GM12872 (cell line): ENCODE results near the gene PKDCC.

ENCODE experiments used
- TF ChIP-seq, protein P1 (sequence below): IDR thresholded peaks from 3 replicates; pipeline ENCODE4 v1.5.1; 2011; ENCODE audit warnings: low read depth, mild to moderate bottlenecking, low read length, moderate library complexity; ENCODE audit not compliant: insufficient read depth

PKDCC gene

DNA sequence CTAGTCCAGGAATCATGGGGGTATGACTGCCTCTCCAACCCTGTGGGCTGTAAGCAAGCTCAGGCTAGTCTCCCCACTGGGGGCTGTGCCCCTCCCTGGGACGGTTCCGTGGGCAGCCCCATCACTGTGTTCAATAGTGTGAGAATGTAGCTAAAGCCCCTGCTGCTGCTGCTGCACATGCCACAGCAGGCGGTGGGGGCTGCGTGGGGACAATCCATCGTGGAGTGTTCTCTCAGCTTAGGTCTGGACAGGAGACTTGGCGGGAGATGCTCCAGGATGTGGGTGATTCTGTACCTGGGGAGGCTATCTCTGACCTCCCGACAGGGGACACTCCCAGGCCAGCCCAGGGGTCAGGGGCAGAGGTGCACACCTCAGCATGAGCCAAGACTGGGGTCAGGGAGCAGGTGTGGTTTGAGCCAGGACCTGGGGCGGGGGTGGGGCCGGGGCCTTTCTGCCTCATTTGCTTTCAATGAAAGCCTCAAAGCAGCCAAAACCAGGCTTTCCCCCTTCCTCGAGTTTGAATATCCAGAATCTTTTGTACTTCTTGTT, 10.2 kb downstream of the PKDCC start:
- TF ChIP-seq, protein P1, sequence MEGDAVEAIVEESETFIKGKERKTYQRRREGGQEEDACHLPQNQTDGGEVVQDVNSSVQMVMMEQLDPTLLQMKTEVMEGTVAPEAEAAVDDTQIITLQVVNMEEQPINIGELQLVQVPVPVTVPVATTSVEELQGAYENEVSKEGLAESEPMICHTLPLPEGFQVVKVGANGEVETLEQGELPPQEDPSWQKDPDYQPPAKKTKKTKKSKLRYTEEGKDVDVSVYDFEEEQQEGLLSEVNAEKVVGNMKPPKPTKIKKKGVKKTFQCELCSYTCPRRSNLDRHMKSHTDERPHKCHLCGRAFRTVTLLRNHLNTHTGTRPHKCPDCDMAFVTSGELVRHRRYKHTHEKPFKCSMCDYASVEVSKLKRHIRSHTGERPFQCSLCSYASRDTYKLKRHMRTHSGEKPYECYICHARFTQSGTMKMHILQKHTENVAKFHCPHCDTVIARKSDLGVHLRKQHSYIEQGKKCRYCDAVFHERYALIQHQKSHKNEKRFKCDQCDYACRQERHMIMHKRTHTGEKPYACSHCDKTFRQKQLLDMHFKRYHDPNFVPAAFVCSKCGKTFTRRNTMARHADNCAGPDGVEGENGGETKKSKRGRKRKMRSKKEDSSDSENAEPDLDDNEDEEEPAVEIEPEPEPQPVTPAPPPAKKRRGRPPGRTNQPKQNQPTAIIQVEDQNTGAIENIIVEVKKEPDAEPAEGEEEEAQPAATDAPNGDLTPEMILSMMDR = no peak

DNA sequence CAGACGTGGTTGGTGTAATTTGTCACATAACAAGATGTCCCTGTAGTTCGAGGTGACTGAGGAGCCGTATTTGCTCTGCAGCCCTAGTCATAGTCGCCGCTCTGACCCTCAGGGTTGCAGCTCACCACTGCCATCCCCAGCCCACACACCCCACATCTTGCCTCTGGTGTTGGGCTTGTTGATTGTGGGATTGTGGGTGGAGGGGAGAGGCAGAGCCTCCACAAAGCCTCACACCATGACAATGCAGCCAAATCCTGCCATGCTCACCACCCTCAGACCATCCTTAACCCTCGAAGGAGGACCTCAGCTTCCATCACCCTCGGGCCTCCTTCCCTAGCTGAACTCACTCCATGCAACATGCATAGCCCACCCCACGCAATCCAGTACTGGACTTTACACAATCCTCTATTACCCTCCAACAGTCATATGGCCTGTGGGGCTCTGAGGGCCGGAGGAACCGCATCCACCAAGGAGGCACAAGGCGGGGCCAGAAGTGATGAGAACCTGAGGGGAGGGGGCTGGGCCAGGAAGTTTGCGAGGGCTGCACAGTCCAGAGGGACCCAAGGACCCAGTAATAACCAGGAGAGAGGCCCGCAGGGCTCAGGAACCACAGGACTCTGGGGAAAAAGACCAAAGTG, 11.6 kb downstream of the PKDCC start:
- TF ChIP-seq, protein P1 = no peak

DNA sequence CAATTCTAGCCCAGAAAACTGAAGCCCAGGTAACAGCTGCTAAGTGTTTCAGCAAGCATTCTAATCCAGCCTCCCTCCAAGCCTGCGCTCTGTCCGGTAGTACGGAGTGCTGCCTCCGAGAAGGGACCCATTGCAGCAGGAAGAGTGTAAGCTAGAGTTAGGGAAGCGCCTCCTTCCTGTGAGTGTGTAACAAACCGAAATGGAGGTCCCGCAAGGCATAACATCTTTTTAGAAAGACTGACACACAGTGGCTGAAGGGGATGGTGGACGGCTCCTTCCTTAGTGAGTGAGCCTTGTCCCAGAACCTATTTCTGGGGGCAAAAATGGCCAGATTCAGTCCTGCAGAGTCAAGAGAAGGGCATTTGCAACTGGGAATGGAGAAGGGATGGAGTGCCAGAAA, 12.2 kb downstream of the PKDCC start:
- TF ChIP-seq, protein P1 = no peak

DNA sequence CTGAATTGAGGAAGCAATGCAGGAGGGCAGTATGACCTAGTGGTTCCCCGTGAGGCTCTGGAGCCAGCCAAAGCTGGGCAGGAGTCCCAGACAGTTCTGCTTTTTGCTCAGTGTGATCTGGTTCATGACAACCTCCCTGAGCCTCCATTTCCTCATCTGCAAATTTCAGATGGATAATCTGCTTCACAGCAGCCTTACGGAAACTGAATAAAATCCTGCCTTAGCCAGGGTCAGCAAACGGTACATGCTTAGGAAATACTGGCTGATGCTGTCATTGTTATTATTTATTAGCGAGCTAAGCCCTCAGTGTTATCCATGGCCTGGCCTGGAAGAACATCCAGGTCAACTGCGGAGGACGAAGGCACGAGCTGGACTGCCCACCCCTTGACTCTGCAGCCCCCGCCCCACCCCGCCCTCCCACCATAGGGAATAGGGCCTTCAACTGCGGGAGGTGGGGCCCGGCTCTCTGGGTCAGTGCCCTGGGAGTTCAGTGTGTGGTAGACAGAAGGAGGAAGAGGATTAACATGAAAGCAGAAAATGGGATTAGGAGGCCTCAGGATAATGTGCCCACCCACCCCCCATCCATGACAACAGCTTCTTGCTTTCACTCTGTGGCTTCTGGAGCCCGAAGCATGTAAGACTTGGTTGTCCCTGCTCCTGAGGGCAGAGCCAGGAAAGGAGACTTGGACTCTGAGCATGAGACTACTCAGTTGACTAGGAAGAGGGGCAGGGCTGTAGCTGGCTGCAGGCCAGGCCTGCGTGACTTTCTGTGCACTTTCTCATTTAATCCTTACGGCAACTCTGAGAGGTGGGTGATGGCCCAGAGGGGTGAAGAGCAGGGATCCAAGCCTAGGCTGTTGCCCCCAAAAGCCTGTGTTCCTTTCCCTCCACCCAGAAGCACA, 13.1 kb downstream of the PKDCC start:
- TF ChIP-seq, protein P1 = no peak

DNA sequence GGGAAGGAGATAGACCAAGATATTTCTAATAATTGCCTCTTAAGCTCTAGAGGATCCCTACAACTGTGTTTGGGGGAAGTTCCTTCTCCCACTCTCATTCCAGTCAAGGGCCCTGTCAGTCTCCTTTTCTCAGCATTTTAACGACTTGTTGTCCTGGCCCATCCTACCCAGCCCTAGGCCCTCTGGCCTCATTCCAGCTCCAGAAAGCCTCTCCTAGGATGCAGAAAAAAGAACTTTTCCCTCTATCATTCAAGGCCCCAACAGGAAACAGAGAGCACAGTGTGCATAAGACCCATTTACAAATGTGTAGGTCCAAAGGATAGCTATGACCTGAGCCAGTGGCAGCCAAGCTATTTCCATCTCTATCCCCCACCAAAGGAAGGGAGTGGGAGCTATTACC, 14.0 kb downstream of the PKDCC start:
- TF ChIP-seq, protein P1 = no peak

DNA sequence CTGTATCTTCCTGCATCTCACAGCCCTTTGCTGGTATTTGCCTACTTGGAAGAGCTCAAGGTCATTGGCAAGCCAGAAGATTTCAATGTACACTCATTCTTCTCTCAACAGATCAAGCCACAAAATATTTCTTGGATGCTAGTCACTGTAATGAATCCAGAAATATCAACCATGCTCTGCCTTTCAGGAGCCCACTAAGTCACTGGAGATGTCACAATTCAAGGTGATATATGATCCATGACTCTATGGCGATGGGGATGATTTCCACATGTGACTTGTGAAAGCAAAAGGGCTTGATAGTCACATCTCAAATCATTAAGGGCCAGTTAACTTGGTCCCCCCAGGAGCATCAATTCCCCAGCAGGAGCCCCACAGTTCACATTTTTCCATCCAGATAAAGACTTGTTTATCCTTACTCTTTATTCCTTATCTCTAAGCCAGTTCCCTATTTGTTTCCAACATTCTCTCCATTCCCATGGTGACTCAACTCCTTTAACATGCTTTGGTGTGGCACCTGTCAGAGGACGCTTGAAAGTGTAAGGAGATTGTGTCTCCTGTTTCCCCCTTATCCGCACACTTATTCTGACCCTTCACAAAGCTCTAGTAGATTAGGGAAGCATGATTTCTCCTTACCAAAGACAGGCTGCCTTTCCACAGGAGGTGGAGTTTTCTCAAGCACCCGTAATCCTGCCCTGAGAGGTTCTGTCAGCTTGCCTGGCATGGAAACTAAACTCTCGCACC, 15.8 kb downstream of the PKDCC start:
- TF ChIP-seq, protein P1 = no peak
